GM12878 (cell line): ENCODE data around the gene CSNK1A1.

Source experiments
- CBFB ChIP-seq: IDR thresholded peaks from 2 replicates; pipeline ENCODE4 v1.6.1; 2016; ENCODE audit warnings: antibody characterized with exemption, low read depth
- EP300 ChIP-seq, 2 experiments: fragments of 150-350 bp in 1 of 2; IDR thresholded peaks; 2 replicates each; pipeline ENCODE4 v1.6.1; 2011 to 2012; ENCODE audit warnings: low read depth in 2 of 2, low read length in 2 of 2, borderline replicate concordance in 1 of 2, improper control_type of control experiment in 1 of 2, inconsistent platforms in 1 of 2; ENCODE audit not compliant: control insufficient read depth in 1 of 2
- EZH2 ChIP-seq: IDR thresholded peaks from 2 replicates; pipeline ENCODE4 v1.6.1; 2012; ENCODE audit warnings: low read depth, mild to moderate bottlenecking, control low read depth, inconsistent platforms, low read length, borderline replicate concordance; ENCODE audit not compliant: control insufficient read depth
- JUNB ChIP-seq: IDR thresholded peaks from 2 replicates; pipeline ENCODE4 v1.6.1; 2016; ENCODE audit warnings: antibody characterized with exemption, mild to moderate bottlenecking
- MLLT1 ChIP-seq: fragments of 450-650 bp; IDR thresholded peaks from 2 replicates; pipeline ENCODE4 v1.6.1; 2016; ENCODE audit warnings: mild to moderate bottlenecking
- SIX5 ChIP-seq: IDR thresholded peaks from 2 replicates; pipeline ENCODE4 v1.6.1; 2011; ENCODE audit warnings: mild to moderate bottlenecking, low read depth, low read length, moderate library complexity; ENCODE audit not compliant: severe bottlenecking
- TAF1 ChIP-seq: IDR thresholded peaks from 2 replicates; pipeline ENCODE4 v1.6.1; 2011; ENCODE audit warnings: mild to moderate bottlenecking, low read depth, low read length, borderline replicate concordance
- YY1 ChIP-seq: IDR thresholded peaks from 2 replicates; pipeline ENCODE4 v1.6.1; 2011; ENCODE audit warnings: low read depth, mild to moderate bottlenecking, low read length

- TF ChIP-seq TAF1 = no peak
- no peak for TF ChIP-seq YY1
- no peak for TF ChIP-seq CBFB
- TF ChIP-seq EP300 (IDR thresholded peaks at IDR 0.05; ENCODE audit: borderline replicate concordance in 1 of 2, control insufficient read depth in 1 of 2, low read depth in 2 of 2, low read length in 2 of 2) = no peak
- no peak for TF ChIP-seq MLLT1
- TF ChIP-seq JUNB = no peak
- no peak for TF ChIP-seq EZH2
- TF ChIP-seq SIX5 = no peak
Observed at GRCh38 chr5:149567226-149567625, 16.0 kb upstream of the CSNK1A1 start.
